HL-60 (cell line): ENCODE measurements around the gene REEP1.

Source experiments
- GABPA ChIP-seq: IDR thresholded peaks from 2 replicates; pipeline ENCODE4 v1.6.1; 2012; ENCODE audit warnings: low read depth
- POLR2AphosphoS5 ChIP-seq: IDR thresholded peaks from 2 replicates; pipeline ENCODE4 v1.6.1; 2012; ENCODE audit warnings: low read depth
- TF ChIP-seq, protein P1 (sequence below): IDR thresholded peaks from one replicate; pipeline ENCODE4 v1.5.1; 2011; ENCODE audit warnings: low read length, control low read depth, inconsistent platforms; ENCODE audit not compliant: insufficient read depth
- TF ChIP-seq, protein P2 (sequence below): IDR thresholded peaks from 2 replicates; pipeline ENCODE4 v1.6.1; 2012; ENCODE audit warnings: low read depth; ENCODE audit not compliant: insufficient replicate concordance

DNA sequence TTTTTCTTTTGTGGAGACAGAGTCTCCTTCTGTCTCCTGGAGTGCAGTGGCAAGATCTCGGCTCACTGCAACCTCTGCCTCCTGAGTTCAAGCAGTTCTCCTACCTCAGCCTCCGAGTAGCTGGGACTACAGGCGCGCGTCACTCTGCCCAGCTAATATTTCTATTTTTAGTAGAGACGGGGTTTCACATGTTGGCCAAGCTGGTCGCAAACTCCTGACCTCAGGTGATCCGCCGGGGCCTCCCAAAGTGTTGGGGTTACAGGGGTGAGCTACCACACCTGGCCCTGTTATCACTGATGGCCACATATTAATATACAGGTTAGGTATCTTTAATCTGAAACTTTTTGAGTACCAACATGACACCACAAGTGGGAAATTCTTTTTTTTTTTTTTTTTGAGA, 134.7 kb downstream of the REEP1 start:
- TF ChIP-seq, protein P1, sequence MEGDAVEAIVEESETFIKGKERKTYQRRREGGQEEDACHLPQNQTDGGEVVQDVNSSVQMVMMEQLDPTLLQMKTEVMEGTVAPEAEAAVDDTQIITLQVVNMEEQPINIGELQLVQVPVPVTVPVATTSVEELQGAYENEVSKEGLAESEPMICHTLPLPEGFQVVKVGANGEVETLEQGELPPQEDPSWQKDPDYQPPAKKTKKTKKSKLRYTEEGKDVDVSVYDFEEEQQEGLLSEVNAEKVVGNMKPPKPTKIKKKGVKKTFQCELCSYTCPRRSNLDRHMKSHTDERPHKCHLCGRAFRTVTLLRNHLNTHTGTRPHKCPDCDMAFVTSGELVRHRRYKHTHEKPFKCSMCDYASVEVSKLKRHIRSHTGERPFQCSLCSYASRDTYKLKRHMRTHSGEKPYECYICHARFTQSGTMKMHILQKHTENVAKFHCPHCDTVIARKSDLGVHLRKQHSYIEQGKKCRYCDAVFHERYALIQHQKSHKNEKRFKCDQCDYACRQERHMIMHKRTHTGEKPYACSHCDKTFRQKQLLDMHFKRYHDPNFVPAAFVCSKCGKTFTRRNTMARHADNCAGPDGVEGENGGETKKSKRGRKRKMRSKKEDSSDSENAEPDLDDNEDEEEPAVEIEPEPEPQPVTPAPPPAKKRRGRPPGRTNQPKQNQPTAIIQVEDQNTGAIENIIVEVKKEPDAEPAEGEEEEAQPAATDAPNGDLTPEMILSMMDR = no peak
- TF ChIP-seq, protein P2, sequence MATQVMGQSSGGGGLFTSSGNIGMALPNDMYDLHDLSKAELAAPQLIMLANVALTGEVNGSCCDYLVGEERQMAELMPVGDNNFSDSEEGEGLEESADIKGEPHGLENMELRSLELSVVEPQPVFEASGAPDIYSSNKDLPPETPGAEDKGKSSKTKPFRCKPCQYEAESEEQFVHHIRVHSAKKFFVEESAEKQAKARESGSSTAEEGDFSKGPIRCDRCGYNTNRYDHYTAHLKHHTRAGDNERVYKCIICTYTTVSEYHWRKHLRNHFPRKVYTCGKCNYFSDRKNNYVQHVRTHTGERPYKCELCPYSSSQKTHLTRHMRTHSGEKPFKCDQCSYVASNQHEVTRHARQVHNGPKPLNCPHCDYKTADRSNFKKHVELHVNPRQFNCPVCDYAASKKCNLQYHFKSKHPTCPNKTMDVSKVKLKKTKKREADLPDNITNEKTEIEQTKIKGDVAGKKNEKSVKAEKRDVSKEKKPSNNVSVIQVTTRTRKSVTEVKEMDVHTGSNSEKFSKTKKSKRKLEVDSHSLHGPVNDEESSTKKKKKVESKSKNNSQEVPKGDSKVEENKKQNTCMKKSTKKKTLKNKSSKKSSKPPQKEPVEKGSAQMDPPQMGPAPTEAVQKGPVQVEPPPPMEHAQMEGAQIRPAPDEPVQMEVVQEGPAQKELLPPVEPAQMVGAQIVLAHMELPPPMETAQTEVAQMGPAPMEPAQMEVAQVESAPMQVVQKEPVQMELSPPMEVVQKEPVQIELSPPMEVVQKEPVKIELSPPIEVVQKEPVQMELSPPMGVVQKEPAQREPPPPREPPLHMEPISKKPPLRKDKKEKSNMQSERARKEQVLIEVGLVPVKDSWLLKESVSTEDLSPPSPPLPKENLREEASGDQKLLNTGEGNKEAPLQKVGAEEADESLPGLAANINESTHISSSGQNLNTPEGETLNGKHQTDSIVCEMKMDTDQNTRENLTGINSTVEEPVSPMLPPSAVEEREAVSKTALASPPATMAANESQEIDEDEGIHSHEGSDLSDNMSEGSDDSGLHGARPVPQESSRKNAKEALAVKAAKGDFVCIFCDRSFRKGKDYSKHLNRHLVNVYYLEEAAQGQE = no peak
- TF ChIP-seq POLR2AphosphoS5 (no peak), GABPA (no peak)
